Karpas-422 (cell line): ENCODE data around the gene APAF1. TPM values are rescaled to one million over a fixed set of nuclear protein-coding genes. Genes with fewer than 3 reads are reported as not detected.
A peak's percentile ranks its signal among the peaks of the same experiment; 100 is the strongest.

Source experiments
- small RNA-seq: library from RNA; depleted of rRNA; stranded (forward); fragments of <200 nt; gene quantifications from one replicate; pipeline ENCODE3, GENCODE V24; 2014
- total RNA-seq: library from RNA; depleted of rRNA; stranded (reverse); fragments of >200 nt; shearing (Covaris generic); gene quantifications from 2 replicates; pipeline ENCODE4 v1.2.3, GENCODE V29; 2014; ENCODE audit warnings: low replicate concordance; rRNA removed

APAF1 gene
- total RNA-seq, 1 experiment from 2014 or later = 63.3 TPM

Small RNA genes lying within 50 kb of the gene (small RNA-seq; reads per million reads assigned to genes)
- 57.2 reads per million, percentile 99 among the genes with 10 or more reads in this experiment for gene SNORA53

Other genes with a start within 250 kb of the APAF1 start
- gene TMPO, start 129.7 kb upstream of the APAF1 start, total RNA-seq = 116 and 138 TPM in 2 replicates
- 478 and 582 TPM in 2 replicates for gene SLC25A3, start 51.6 kb upstream of the APAF1 start, total RNA-seq
- gene IKBIP, start 502 bp upstream of the APAF1 start, total RNA-seq = 30.5 and 48.5 TPM in 2 replicates